A549 (cell line): ENCODE measurements around the gene ACOXL. TPM values are rescaled to one million over a fixed set of nuclear protein-coding genes. Genes with fewer than 3 reads are reported as not detected.
A peak's percentile ranks its signal among the peaks of the same experiment; 100 is the strongest.

Experiments
- ATAC-seq, 2 experiments: fragments of 200-7000 bp in 1 of 2; fragments of >200 bp in 1 of 2; cut with Nextera tagmentation in 1 of 2; cut with Tn5 transposase in 1 of 2; 3 replicates each; pipeline versions ENCODE4 v1.8.0 to v1.9.1; 2018 to 2020; ENCODE audit warnings: mild to moderate bottlenecking in 1 of 2, moderate library complexity in 1 of 2
- CTCF ChIA-PET: fragments of 300-600 bp; sonication (Branson Sonifier 250); formaldehyde crosslinking; extraction: SDS; loops from one replicate; lab custom pipeline; 2021; ENCODE audit warnings: antibody characterized with exemption, inconsistent platforms; lab: Yijun Ruan, JAX
- POLR2A ChIA-PET: fragments of 350-600 bp; formaldehyde crosslinking; extraction: SDS; loops from one replicate; lab custom pipeline; 2021; ENCODE audit warnings: antibody characterized with exemption, inconsistent platforms; lab: Yijun Ruan, JAX
- DNase-seq, 2 experiments: peaks; one replicate each; pipeline versions ENCODE4 v3.0.0 to v3.0.0-alpha.2; 2011 to 2016; ENCODE audit warnings: low read depth in 1 of 2, low spot score in 1 of 2
- FAIRE-seq: peaks from 2 replicates; lab custom pipeline; 2011; peaks lifted over from hg19 to GRCh38; lab: Jason Lieb, UNC
- H3K27ac ChIP-seq, 2 experiments: fragments of >200 bp; sonication (Bioruptor Twin); formaldehyde crosslinking; 3 replicates each; pipeline ENCODE4 v1.5.1; 2016 to 2017
- H3K4me1 ChIP-seq: fragments of >200 bp; sonication (Bioruptor Twin); formaldehyde crosslinking; 3 replicates; pipeline ENCODE4 v1.6.1; 2016
- H3K4me2 ChIP-seq: fragments of >200 bp; sonication (Bioruptor Twin); formaldehyde crosslinking; 3 replicates; pipeline ENCODE4 v1.6.1; 2016
- H3K4me3 ChIP-seq: fragments of >200 bp; sonication (Bioruptor Twin); formaldehyde crosslinking; 3 replicates; pipeline ENCODE4 v1.5.1; 2016
- H3K9me3 ChIP-seq: fragments of >200 bp; sonication (Bioruptor Twin); formaldehyde crosslinking; 3 replicates; pipeline ENCODE4 v1.6.1; 2016
- BHLHE40 ChIP-seq: IDR thresholded peaks from 2 replicates; pipeline ENCODE4 v1.6.1; 2012; ENCODE audit warnings: low read depth, low read length, inconsistent platforms
- CHD2 ChIP-seq: fragments of 150-350 bp; IDR thresholded peaks from 2 replicates; pipeline ENCODE4 v1.6.1; 2014; ENCODE audit warnings: low read length; ENCODE audit not compliant: partially characterized antibody
- E2F6 ChIP-seq: IDR thresholded peaks from 2 replicates; pipeline ENCODE4 v1.6.1; 2012; ENCODE audit warnings: low read depth, borderline replicate concordance
- ELK1 ChIP-seq: fragments of 150-350 bp; IDR thresholded peaks from 2 replicates; pipeline ENCODE4 v1.6.1; 2014; ENCODE audit warnings: low read depth, mild to moderate bottlenecking, low read length
- FOSL2 ChIP-seq, 2 experiments: fragments of 450-650 bp in 1 of 2; fragments of >200 bp in 1 of 2; sonication (Bioruptor Twin) in 1 of 2; formaldehyde crosslinking; IDR thresholded peaks; 2 replicates each; pipeline versions ENCODE4 v1.5.0 to v1.6.1; 2016 to 2020; ENCODE audit warnings: mild to moderate bottlenecking in 1 of 2, moderate library complexity in 1 of 2
- FOXS1 ChIP-seq: fragments of 250-450 bp; sonication (Bioruptor Pico); IDR thresholded peaks from 2 replicates; pipeline ENCODE4 v1.5.0; 2020; ENCODE audit warnings: mild to moderate bottlenecking, moderate library complexity
- HES2 ChIP-seq: fragments of >200 bp; sonication (Bioruptor Twin); formaldehyde crosslinking; IDR thresholded peaks from 2 replicates; pipeline ENCODE4 v1.6.1; 2016
- HOXB13 ChIP-seq: fragments of 250-450 bp; sonication (Bioruptor Pico); IDR thresholded peaks from 2 replicates; pipeline ENCODE4 v1.5.0; 2020; ENCODE audit warnings: low read depth, mild to moderate bottlenecking, moderate library complexity
- KDM5A ChIP-seq: fragments of 200-600 bp; sonication (generic); IDR thresholded peaks from 2 replicates; pipeline ENCODE4 v1.6.1; 2016; ENCODE audit warnings: antibody characterized with exemption, mild to moderate bottlenecking
- MYC ChIP-seq: IDR thresholded peaks from 2 replicates; pipeline ENCODE4 v1.6.1; 2012; ENCODE audit warnings: mild to moderate bottlenecking, inconsistent platforms, low read length, improper control_type of control experiment, borderline replicate concordance
- NFE2L2 ChIP-seq: fragments of 150-350 bp; conservative IDR thresholded peaks from 2 replicates; pipeline ENCODE4 v1.6.1; 2014; ENCODE audit warnings: low read length
- POLR2A ChIP-seq: IDR thresholded peaks from 2 replicates; pipeline ENCODE4 v1.6.1; 2012; ENCODE audit warnings: mild to moderate bottlenecking, low read length
- RARB ChIP-seq: fragments of 250-450 bp; sonication (Bioruptor Pico); IDR thresholded peaks from 2 replicates; pipeline ENCODE4 v1.8.0; 2021; ENCODE audit warnings: mild to moderate bottlenecking, moderate library complexity
- RCOR1 ChIP-seq: fragments of 150-350 bp; IDR thresholded peaks from 2 replicates; pipeline ENCODE4 v1.6.1; 2014; ENCODE audit warnings: antibody characterized with exemption, low read length, low read depth
- REST ChIP-seq: fragments of 200-600 bp; sonication (generic); IDR thresholded peaks from 2 replicates; pipeline ENCODE4 v1.6.1; 2016; ENCODE audit warnings: antibody characterized with exemption, mild to moderate bottlenecking, moderate library complexity
- WGBS: methylation state at CpG from one replicate; pipeline ENCODE4 v1.1.6; 2017; ENCODE audit errors: missing lambda C conversion rate; 5-methylcytosine and 5-hydroxymethylcytosine counted together
- polyA plus RNA-seq, 4 experiments: library from polyadenylated mRNA; depleted of rRNA in 3 of 4; stranded (reverse); fragments of >200 nt; fragmentation: RNase III in 1 of 4; extraction: RNeasy Plus Mini Kit Qiagen cat#74134 plus additional on column Dnase treatment in 1 of 4; gene quantifications; 2 replicates in 3 of 4; 3 replicates in 1 of 4; pipeline ENCODE4 v1.2.3, GENCODE V29; 2011 to 2017

ACOXL gene
- polyA plus RNA-seq, 2 of the 4 experiments (the other 2 are of a cell fraction), result not detected

- no peaks in the 10 kb centered on the region for H3K4me1 ChIP-seq
- no peak overlapping the region for H3K27ac ChIP-seq
- DNase-seq (no peak), FAIRE-seq (no peak), ATAC-seq (no peak)
- 61% methylated on average over 12 of the region's 12 CpGs for WGBS
- ChIA-PET POLR2A (no interaction called here), CTCF (no interaction called here)
- no peak overlapping the region for H3K4me3 ChIP-seq
- H3K4me2 ChIP-seq, result no peak overlapping the region
- TF ChIP-seq NFE2L2 (no peak), BHLHE40 (no peak), CHD2 (no peak), E2F6 (no peak), RCOR1 (no peak), HES2 (no peak), POLR2A (no peak), ELK1 (no peak), RARB (no peak), FOSL2 (IDR thresholded peaks at IDR 0.05) (no peak), FOSL2 (CRISPR knock-in tag; IDR thresholded peaks at IDR 0.05) (no peak), HOXB13 (no peak), REST (no peak), FOXS1 (CRISPR knock-in tag) (no peak)
- H3K9me3 ChIP-seq, result no peaks in the 10 kb centered on the region
These were observed 246.5 kb downstream of the ACOXL start for GRCh38 chr2:110978756-110979470.

- FAIRE-seq (no peak), ATAC-seq (0 out of 6 replicates have a peak, but pooled peaks of 1 of the 2 experiments have one; percentile 39), DNase-seq (no peak)
- no peaks in the 10 kb centered on the region for H3K9me3 ChIP-seq
- WGBS, result 75% methylated on average over 10 of the region's 10 CpGs
- H3K4me1 ChIP-seq, result no peaks in the 10 kb centered on the region
- ChIA-PET CTCF (no interaction called here), POLR2A (no interaction called here)
- TF ChIP-seq FOXS1 (CRISPR knock-in tag) (no peak), MYC (no peak), KDM5A (no peak), HES2 (no peak)
- H3K4me3 ChIP-seq, result no peak overlapping the region
- H3K4me2 ChIP-seq, result no peak overlapping the region
- no peak overlapping the region for H3K27ac ChIP-seq
These were observed 247.3 kb downstream of the ACOXL start for GRCh38 chr2:110979471-110980338.
